ENCODE measurements around the gene LRFN4. TPM values are rescaled to one million over a fixed set of nuclear protein-coding genes. Genes with fewer than 3 reads are reported as not detected.

Gene LRFN4
- total RNA-seq, result 20.3 and 30.7 TPM in 2 replicates

GRCh38 chr11:66856496-66857233 lies at the start of gene LRFN4:
Gene LRFN4, plus strand, starts transcription at chr11:66857064. Its CDS starts 681 bp downstream, at chr11:66857745.

GRCh38 chr11:66842896-66843775 lies 13.7 kb upstream of the LRFN4 start, which contains the start of gene RCE1:
Gene RCE1, plus strand, starts transcription at chr11:66843441. Its CDS starts 15 bp downstream, at chr11:66843456.

Other genes starting within 250 kb of the LRFN4 start
- gene RBM14, start 240.4 kb upstream of the LRFN4 start, total RNA-seq, result 26.5 and 30.6 TPM in 2 replicates
- 84.2 and 86.1 TPM in 2 replicates for gene RBM4, start 218.4 kb upstream of the LRFN4 start, total RNA-seq
- 16.9 and 22.2 TPM in 2 replicates for gene RBM4B, start 179.2 kb upstream of the LRFN4 start, total RNA-seq
- 0.43 and 0.91 TPM in 2 replicates for gene SPTBN2, start 127.8 kb upstream of the LRFN4 start, total RNA-seq
- 8.4 and 9.1 TPM in 2 replicates for gene RCE1, start 13.6 kb upstream of the LRFN4 start, total RNA-seq
- 43.8 and 45.9 TPM in 2 replicates for gene PC, start 101.3 kb downstream of the LRFN4 start, total RNA-seq
- not detected in 2 replicates for gene C11orf86, start 118.2 kb downstream of the LRFN4 start, total RNA-seq
- 2.1 and 3.6 TPM in 2 replicates for gene SYT12, start 166.1 kb downstream of the LRFN4 start, total RNA-seq
- 34.5 and 38.4 TPM in 2 replicates for gene RHOD, start 199.8 kb downstream of the LRFN4 start, total RNA-seq

Data from articular chondrocyte of knee joint (primary cell).